HepG2 (cell line): Measurements from ENCODE around the gene MYH7B. TPM values are rescaled to one million over a fixed set of nuclear protein-coding genes. Genes with fewer than 3 reads are reported as not detected.

Experiments
- ARNT ChIP-seq: fragments of 450-650 bp; IDR thresholded peaks from 2 replicates; pipeline ENCODE4 v1.6.1; 2017
- FOSL2 ChIP-seq: sonication (generic); formaldehyde crosslinking; IDR thresholded peaks from 2 replicates; pipeline ENCODE4 v1.4.0; 2020; ENCODE audit warnings: missing genetic modification reagents
- FOXC1 ChIP-seq: sonication (generic); formaldehyde crosslinking; IDR thresholded peaks from 2 replicates; pipeline ENCODE4 v1.8.0; 2022; ENCODE audit warnings: mild to moderate bottlenecking, missing genetic modification reagents, borderline replicate concordance
- HNF4A ChIP-seq: sonication (generic); formaldehyde crosslinking; IDR thresholded peaks from 2 replicates; pipeline ENCODE4 v1.4.0; 2020; ENCODE audit warnings: missing genetic modification reagents
- MEF2D ChIP-seq: sonication (generic); formaldehyde crosslinking; IDR thresholded peaks from 2 replicates; pipeline ENCODE4 v1.5.1; 2020; ENCODE audit warnings: mild to moderate bottlenecking, missing genetic modification reagents
- NAIF1 ChIP-seq: sonication (generic); formaldehyde crosslinking; IDR thresholded peaks from 2 replicates; pipeline ENCODE4 v1.5.0; 2020; ENCODE audit warnings: mild to moderate bottlenecking, missing genetic modification reagents, borderline replicate concordance
- THAP11 ChIP-seq: IDR thresholded peaks from 2 replicates; pipeline ENCODE4 v1.6.1; 2016; ENCODE audit warnings: missing biosample characterization, missing genetic modification reagents
- ZBTB7A ChIP-seq: sonication (generic); formaldehyde crosslinking; IDR thresholded peaks from 2 replicates; pipeline ENCODE4 v1.8.0; 2022; ENCODE audit warnings: mild to moderate bottlenecking, missing genetic modification reagents
- ZFX ChIP-seq: sonication (generic); formaldehyde crosslinking; IDR thresholded peaks from 2 replicates; pipeline ENCODE4 v1.4.0; 2020; ENCODE audit warnings: mild to moderate bottlenecking, low read depth, missing genetic modification reagents, moderate library complexity
- ZNF230 ChIP-seq: sonication (generic); formaldehyde crosslinking; IDR thresholded peaks from 2 replicates; pipeline ENCODE4 v1.4.0; 2020; ENCODE audit warnings: mild to moderate bottlenecking, missing genetic modification reagents
- ZNF430 ChIP-seq: sonication (generic); formaldehyde crosslinking; IDR thresholded peaks from 2 replicates; pipeline ENCODE4 v1.9.0; 2021; ENCODE audit warnings: mild to moderate bottlenecking, missing genetic modification reagents
- ZNF724P ChIP-seq: sonication (generic); formaldehyde crosslinking; IDR thresholded peaks from 2 replicates; pipeline ENCODE4 v1.8.0; 2022; ENCODE audit warnings: missing genetic modification reagents, borderline replicate concordance
- ZNF737 ChIP-seq: sonication (generic); formaldehyde crosslinking; IDR thresholded peaks from 2 replicates; pipeline ENCODE4 v1.5.0; 2020; ENCODE audit warnings: missing genetic modification reagents, mild to moderate bottlenecking, borderline replicate concordance
- ZNF766 ChIP-seq: sonication (generic); formaldehyde crosslinking; IDR thresholded peaks from 2 replicates; pipeline ENCODE4 v1.5.0; 2020; ENCODE audit warnings: missing genetic modification reagents, borderline replicate concordance
- polyA plus RNA-seq, 8 experiments: library from polyadenylated mRNA; depleted of rRNA in 3 of 8; stranded (reverse) in 7 of 8; unstranded in 1 of 8; fragments of >200 nt; fragmentation: Illumina TruSeq in 4 of 8; extraction: Trizol in 4 of 8; gene quantifications; 2 replicates each; pipeline versions ENCODE4 v1.2.1 to v1.2.3, GENCODE V29; 2011 to 2016; ENCODE audit warnings: low read depth in 4 of 8, missing spikeins in 1 of 8, mixed read lengths in 1 of 8; ENCODE audit not compliant: insufficient read depth in 1 of 8
- total RNA-seq, 5 experiments: library from RNA; depleted of rRNA; stranded (reverse); fragments of >200 nt; fragmentation: Illumina TruSeq; extraction: Trizol; gene quantifications; 2 replicates each; pipeline ENCODE4 v1.2.3, GENCODE V29; 2016; ENCODE audit warnings: low read depth in 1 of 5
- TF ChIP-seq, protein P1 (sequence below): sonication (generic); formaldehyde crosslinking; IDR thresholded peaks from 2 replicates; pipeline ENCODE4 v1.5.0; 2020; ENCODE audit warnings: mild to moderate bottlenecking, missing genetic modification reagents, borderline replicate concordance
- TF ChIP-seq, protein P2 (sequence below): sonication (generic); formaldehyde crosslinking; IDR thresholded peaks from 2 replicates; pipeline ENCODE4 v1.8.0; 2022; ENCODE audit warnings: mild to moderate bottlenecking, missing genetic modification reagents; ENCODE audit not compliant: insufficient replicate concordance
- TF ChIP-seq, protein P3 (sequence below): sonication (generic); formaldehyde crosslinking; IDR thresholded peaks from 2 replicates; pipeline ENCODE4 v1.4.0; 2020; ENCODE audit warnings: missing genetic modification reagents, borderline replicate concordance

Gene MYH7B
- total and polyA plus RNA-seq, 2 of the 13 experiments (the other 11 are each of a cell fraction or from before 2014, with no cell fraction given) = 0.05 to 0.20 TPM

DNA sequence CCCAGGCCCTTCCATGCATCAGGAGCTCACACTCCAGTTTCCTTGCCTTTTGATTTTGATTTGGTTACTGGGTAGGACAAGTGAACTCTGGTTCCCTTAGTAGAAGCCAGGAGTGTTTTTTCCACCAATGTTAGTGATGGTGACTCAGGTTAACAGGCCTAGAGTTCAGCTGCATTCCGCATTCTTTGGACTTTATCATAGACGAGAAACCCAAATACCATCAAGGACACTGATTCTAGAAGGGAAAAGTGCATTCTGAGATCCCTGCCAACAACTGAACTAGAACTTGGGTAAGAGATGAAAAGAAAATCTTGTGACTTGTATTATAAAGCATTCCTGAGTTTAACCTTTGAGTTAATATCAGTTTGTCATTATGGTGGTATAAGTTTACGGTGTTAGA lies 9.0 kb upstream of the MYH7B start (continued):
- 0 out of 2 replicates have a peak, but pooled peaks have one; percentile 4 for TF ChIP-seq FOSL2 (CRISPR knock-in tag)
- no peak for TF ChIP-seq MEF2D (CRISPR knock-in tag)
- TF ChIP-seq ZBTB7A (CRISPR knock-in tag) = peak; percentile 37; the same call in 1 of the 2 replicates
- TF ChIP-seq NAIF1 (CRISPR knock-in tag) = no peak
- no peak for TF ChIP-seq ARNT
- TF ChIP-seq, protein P1, sequence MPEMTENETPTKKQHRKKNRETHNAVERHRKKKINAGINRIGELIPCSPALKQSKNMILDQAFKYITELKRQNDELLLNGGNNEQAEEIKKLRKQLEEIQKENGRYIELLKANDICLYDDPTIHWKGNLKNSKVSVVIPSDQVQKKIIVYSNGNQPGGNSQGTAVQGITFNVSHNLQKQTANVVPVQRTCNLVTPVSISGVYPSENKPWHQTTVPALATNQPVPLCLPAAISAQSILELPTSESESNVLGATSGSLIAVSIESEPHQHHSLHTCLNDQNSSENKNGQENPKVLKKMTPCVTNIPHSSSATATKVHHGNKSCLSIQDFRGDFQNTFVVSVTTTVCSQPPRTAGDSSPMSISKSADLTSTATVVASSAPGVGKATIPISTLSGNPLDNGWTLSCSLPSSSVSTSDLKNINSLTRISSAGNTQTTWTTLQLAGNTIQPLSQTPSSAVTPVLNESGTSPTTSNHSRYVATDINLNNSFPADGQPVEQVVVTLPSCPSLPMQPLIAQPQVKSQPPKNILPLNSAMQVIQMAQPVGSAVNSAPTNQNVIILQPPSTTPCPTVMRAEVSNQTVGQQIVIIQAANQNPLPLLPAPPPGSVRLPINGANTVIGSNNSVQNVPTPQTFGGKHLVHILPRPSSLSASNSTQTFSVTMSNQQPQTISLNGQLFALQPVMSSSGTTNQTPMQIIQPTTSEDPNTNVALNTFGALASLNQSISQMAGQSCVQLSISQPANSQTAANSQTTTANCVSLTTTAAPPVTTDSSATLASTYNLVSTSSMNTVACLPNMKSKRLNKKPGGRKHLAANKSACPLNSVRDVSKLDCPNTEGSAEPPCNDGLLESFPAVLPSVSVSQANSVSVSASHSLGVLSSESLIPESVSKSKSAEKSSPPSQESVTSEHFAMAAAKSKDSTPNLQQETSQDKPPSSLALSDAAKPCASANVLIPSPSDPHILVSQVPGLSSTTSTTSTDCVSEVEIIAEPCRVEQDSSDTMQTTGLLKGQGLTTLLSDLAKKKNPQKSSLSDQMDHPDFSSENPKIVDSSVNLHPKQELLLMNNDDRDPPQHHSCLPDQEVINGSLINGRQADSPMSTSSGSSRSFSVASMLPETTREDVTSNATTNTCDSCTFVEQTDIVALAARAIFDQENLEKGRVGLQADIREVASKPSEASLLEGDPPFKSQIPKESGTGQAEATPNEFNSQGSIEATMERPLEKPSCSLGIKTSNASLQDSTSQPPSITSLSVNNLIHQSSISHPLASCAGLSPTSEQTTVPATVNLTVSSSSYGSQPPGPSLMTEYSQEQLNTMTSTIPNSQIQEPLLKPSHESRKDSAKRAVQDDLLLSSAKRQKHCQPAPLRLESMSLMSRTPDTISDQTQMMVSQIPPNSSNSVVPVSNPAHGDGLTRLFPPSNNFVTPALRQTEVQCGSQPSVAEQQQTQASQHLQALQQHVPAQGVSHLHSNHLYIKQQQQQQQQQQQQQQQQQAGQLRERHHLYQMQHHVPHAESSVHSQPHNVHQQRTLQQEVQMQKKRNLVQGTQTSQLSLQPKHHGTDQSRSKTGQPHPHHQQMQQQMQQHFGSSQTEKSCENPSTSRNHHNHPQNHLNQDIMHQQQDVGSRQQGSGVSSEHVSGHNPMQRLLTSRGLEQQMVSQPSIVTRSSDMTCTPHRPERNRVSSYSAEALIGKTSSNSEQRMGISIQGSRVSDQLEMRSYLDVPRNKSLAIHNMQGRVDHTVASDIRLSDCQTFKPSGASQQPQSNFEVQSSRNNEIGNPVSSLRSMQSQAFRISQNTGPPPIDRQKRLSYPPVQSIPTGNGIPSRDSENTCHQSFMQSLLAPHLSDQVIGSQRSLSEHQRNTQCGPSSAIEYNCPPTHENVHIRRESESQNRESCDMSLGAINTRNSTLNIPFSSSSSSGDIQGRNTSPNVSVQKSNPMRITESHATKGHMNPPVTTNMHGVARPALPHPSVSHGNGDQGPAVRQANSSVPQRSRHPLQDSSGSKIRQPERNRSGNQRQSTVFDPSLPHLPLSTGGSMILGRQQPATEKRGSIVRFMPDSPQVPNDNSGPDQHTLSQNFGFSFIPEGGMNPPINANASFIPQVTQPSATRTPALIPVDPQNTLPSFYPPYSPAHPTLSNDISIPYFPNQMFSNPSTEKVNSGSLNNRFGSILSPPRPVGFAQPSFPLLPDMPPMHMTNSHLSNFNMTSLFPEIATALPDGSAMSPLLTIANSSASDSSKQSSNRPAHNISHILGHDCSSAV (CRISPR knock-in tag) = no peak
- TF ChIP-seq ZNF230 (CRISPR knock-in tag) = no peak
- TF ChIP-seq ZNF737 = no peak
- no peak for TF ChIP-seq ZNF724P (CRISPR knock-in tag)
- TF ChIP-seq, protein P2, sequence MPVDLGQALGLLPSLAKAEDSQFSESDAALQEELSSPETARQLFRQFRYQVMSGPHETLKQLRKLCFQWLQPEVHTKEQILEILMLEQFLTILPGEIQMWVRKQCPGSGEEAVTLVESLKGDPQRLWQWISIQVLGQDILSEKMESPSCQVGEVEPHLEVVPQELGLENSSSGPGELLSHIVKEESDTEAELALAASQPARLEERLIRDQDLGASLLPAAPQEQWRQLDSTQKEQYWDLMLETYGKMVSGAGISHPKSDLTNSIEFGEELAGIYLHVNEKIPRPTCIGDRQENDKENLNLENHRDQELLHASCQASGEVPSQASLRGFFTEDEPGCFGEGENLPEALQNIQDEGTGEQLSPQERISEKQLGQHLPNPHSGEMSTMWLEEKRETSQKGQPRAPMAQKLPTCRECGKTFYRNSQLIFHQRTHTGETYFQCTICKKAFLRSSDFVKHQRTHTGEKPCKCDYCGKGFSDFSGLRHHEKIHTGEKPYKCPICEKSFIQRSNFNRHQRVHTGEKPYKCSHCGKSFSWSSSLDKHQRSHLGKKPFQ = no peak
- no peak for TF ChIP-seq FOXC1 (CRISPR knock-in tag)
- no peak for TF ChIP-seq THAP11 (CRISPR knock-in tag)
- TF ChIP-seq ZNF430 (CRISPR knock-in tag) = no peak
- TF ChIP-seq, protein P3, sequence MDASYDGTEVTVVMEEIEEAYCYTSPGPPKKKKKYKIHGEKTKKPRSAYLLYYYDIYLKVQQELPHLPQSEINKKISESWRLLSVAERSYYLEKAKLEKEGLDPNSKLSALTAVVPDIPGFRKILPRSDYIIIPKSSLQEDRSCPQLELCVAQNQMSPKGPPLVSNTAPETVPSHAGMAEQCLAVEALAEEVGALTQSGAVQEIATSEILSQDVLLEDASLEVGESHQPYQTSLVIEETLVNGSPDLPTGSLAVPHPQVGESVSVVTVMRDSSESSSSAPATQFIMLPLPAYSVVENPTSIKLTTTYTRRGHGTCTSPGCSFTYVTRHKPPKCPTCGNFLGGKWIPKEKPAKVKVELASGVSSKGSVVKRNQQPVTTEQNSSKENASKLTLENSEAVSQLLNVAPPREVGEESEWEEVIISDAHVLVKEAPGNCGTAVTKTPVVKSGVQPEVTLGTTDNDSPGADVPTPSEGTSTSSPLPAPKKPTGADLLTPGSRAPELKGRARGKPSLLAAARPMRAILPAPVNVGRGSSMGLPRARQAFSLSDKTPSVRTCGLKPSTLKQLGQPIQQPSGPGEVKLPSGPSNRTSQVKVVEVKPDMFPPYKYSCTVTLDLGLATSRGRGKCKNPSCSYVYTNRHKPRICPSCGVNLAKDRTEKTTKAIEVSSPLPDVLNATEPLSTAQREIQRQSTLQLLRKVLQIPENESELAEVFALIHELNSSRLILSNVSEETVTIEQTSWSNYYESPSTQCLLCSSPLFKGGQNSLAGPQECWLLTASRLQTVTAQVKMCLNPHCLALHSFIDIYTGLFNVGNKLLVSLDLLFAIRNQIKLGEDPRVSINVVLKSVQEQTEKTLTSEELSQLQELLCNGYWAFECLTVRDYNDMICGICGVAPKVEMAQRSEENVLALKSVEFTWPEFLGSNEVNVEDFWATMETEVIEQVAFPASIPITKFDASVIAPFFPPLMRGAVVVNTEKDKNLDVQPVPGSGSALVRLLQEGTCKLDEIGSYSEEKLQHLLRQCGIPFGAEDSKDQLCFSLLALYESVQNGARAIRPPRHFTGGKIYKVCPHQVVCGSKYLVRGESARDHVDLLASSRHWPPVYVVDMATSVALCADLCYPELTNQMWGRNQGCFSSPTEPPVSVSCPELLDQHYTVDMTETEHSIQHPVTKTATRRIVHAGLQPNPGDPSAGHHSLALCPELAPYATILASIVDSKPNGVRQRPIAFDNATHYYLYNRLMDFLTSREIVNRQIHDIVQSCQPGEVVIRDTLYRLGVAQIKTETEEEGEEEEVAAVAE (CRISPR knock-in tag) = no peak
- peak; percentile 21; the same call in 1 of the 2 replicates for TF ChIP-seq HNF4A (CRISPR knock-in tag)
- no peak for TF ChIP-seq ZNF766 (CRISPR knock-in tag)
- TF ChIP-seq ZFX (CRISPR knock-in tag) = peak; percentile 31; the same call in 1 of the 2 replicates
